OCI-LY1 (cell line): ENCODE measurements around the gene WEE1.

Experiments
- H2AFZ ChIP-seq: fragments of 200-600 bp; sonication (generic), shearing (Covaris generic); 2 replicates; pipeline ENCODE4 v1.6.0; 2014; ENCODE audit warnings: antibody characterized with exemption, mild to moderate bottlenecking, low read length
- H3F3A ChIP-seq: fragments of 200-600 bp; sonication (generic), shearing (Covaris generic); 2 replicates; pipeline ENCODE4 v1.6.0; 2014; ENCODE audit warnings: mild to moderate bottlenecking, antibody characterized with exemption, low read length, moderate library complexity; ENCODE audit not compliant: insufficient read depth
- H3K27ac ChIP-seq: fragments of 200-600 bp; sonication (generic); 2 replicates; pipeline ENCODE4 v1.5.1; 2014; ENCODE audit warnings: low read length, mixed run types, mild to moderate bottlenecking, low read depth; ENCODE audit not compliant: poor library complexity, severe bottlenecking
- H3K27me3 ChIP-seq: fragments of 200-600 bp; sonication (generic); 2 replicates; pipeline ENCODE4 v1.6.0; 2014; ENCODE audit warnings: antibody characterized with exemption, mild to moderate bottlenecking, low read length, moderate library complexity; ENCODE audit not compliant: insufficient read depth
- H3K36me3 ChIP-seq: fragments of 200-600 bp; sonication (generic); 2 replicates; pipeline ENCODE4 v1.6.1; 2014; ENCODE audit warnings: mild to moderate bottlenecking, antibody characterized with exemption, low read length, moderate library complexity, mixed read lengths; ENCODE audit not compliant: insufficient read depth
- H3K4me1 ChIP-seq: fragments of 200-600 bp; sonication (generic); 2 replicates; pipeline ENCODE4 v1.5.1; 2014; ENCODE audit warnings: mild to moderate bottlenecking, low read length, moderate library complexity; ENCODE audit not compliant: insufficient read depth, severe bottlenecking
- H3K4me2 ChIP-seq: fragments of 200-600 bp; sonication (generic), shearing (Covaris generic); 2 replicates; pipeline ENCODE4 v1.6.1; 2014; ENCODE audit warnings: low read length
- H3K4me3 ChIP-seq: fragments of 200-600 bp; sonication (generic); 2 replicates; pipeline ENCODE4 v1.5.1; 2014; ENCODE audit warnings: low read length, low read depth, mild to moderate bottlenecking, mixed read lengths; ENCODE audit not compliant: poor library complexity, severe bottlenecking
- H3K79me2 ChIP-seq: fragments of 200-600 bp; shearing (Covaris generic); 2 replicates; pipeline ENCODE4 v1.6.1; 2016; ENCODE audit warnings: mixed run types, low read length, mixed read lengths; ENCODE audit not compliant: insufficient read depth
- H3K9ac ChIP-seq: fragments of 200-600 bp; sonication (generic), shearing (Covaris generic); 2 replicates; pipeline ENCODE4 v1.6.1; 2014; ENCODE audit warnings: mild to moderate bottlenecking, low read length, mixed read lengths
- H3K9me2 ChIP-seq: fragments of 200-600 bp; sonication (generic), shearing (Covaris generic); 2 replicates; pipeline ENCODE4 v1.6.1; 2014; ENCODE audit warnings: low read depth, mild to moderate bottlenecking, low read length, mixed read lengths
- H3K9me3 ChIP-seq: fragments of 200-600 bp; shearing (Covaris generic); 2 replicates; pipeline ENCODE4 v1.6.1; 2014; ENCODE audit warnings: low read length, mixed read lengths
- H4K20me1 ChIP-seq: fragments of 200-600 bp; sonication (generic), shearing (Covaris generic); 2 replicates; pipeline ENCODE4 v1.6.0; 2016; ENCODE audit warnings: mild to moderate bottlenecking, low read length; ENCODE audit not compliant: insufficient read depth
- EZH2 ChIP-seq: fragments of 200-600 bp; sonication (generic), shearing (Covaris generic); IDR thresholded peaks from 2 replicates; pipeline ENCODE4 v1.8.0; 2017; ENCODE audit warnings: borderline replicate concordance, mixed run types, mild to moderate bottlenecking, antibody characterized with exemption, low read length, moderate library complexity, mixed read lengths
- TF ChIP-seq, protein P1 (sequence below): fragments of 200-600 bp; sonication (generic), shearing (Covaris generic); IDR thresholded peaks from 2 replicates; pipeline ENCODE4 v1.5.1; 2017; ENCODE audit warnings: mild to moderate bottlenecking, antibody characterized with exemption, low read length, moderate library complexity, mixed read lengths

The WEE1 gene

DNA sequence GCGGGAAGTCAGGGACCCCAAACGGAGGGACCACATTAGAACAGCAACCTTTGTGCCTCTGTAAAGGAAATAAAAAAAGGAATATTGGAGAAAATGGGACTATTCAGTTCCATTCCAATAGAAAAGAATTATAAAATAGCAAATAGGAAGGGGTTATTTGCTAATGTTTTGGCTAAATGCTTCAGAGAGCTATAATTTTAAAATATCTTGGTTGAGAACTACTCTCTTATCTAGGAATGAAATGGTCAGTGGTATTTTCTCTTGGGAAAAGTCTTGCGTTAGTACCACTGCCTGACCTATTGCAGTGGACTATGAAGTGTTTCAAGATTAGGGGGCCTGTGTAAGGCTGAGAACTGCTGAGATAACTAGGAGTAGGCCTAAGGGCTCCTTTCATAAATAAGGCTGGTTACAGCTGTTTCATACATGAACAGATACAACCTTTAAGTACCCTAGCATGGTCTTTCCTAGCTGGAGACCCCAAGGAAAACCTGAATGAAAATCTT, 6.9 kb upstream of the WEE1 start:
- no peak for TF ChIP-seq EZH2
- TF ChIP-seq, protein P1, sequence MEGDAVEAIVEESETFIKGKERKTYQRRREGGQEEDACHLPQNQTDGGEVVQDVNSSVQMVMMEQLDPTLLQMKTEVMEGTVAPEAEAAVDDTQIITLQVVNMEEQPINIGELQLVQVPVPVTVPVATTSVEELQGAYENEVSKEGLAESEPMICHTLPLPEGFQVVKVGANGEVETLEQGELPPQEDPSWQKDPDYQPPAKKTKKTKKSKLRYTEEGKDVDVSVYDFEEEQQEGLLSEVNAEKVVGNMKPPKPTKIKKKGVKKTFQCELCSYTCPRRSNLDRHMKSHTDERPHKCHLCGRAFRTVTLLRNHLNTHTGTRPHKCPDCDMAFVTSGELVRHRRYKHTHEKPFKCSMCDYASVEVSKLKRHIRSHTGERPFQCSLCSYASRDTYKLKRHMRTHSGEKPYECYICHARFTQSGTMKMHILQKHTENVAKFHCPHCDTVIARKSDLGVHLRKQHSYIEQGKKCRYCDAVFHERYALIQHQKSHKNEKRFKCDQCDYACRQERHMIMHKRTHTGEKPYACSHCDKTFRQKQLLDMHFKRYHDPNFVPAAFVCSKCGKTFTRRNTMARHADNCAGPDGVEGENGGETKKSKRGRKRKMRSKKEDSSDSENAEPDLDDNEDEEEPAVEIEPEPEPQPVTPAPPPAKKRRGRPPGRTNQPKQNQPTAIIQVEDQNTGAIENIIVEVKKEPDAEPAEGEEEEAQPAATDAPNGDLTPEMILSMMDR: no peak
- no peak overlapping the region for H3K9ac ChIP-seq
- H3K27ac ChIP-seq: no peak overlapping the region
- no peak overlapping the region for H2AFZ ChIP-seq
- H3K4me3 ChIP-seq: no peak overlapping the region
- H3K4me2 ChIP-seq: no peak overlapping the region
- no peaks in the 10 kb centered on the region for H3K36me3 ChIP-seq
- H3K9me2 ChIP-seq: no peaks in the 10 kb centered on the region
- no peaks in the 10 kb centered on the region for H3K79me2 ChIP-seq
- H4K20me1 ChIP-seq: no peaks in the 10 kb centered on the region
- peaks cover 14% of the 10 kb centered on the region for H3F3A ChIP-seq
- H3K27me3 ChIP-seq: no peaks in the 10 kb centered on the region
- H3K4me1 ChIP-seq: peaks cover 46% of the 10 kb centered on the region
- 0 out of 2 replicates have a peak, but pooled peaks cover 2% of the 10 kb centered on the region for H3K9me3 ChIP-seq

DNA sequence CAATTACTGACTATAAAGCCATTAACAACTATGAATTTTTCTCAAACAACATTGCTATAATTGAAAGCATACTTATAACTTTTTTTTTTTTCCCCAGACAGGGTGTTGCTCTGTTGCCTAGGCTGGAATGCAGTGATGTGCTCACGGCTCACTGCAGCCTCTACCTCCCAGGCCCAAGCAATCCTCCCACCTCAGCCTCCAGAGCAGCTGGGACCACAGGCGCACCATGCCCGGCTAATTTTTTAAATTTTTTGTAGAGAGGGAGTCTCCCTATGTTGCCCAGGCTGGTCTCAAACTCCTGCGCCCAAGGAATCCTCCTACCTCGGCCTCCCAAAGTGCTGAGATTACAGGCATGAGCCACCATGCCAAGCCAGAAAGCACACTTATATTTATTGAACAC, 6.1 kb upstream of the WEE1 start:
- Histone ChIP-seq H3K9me3 (no peaks in the 10 kb centered on the region), H3K36me3 (no peaks in the 10 kb centered on the region), H3K27me3 (no peaks in the 10 kb centered on the region), H3K9ac (no peak overlapping the region), H3K9me2 (no peaks in the 10 kb centered on the region), H3K4me2 (no peak overlapping the region), H4K20me1 (no peaks in the 10 kb centered on the region), H3K4me3 (no peak overlapping the region), H3K4me1 (peaks cover 54% of the 10 kb centered on the region), H3K27ac (no peak overlapping the region), H3F3A (peaks cover 14% of the 10 kb centered on the region), H3K79me2 (no peaks in the 10 kb centered on the region), H2AFZ (no peak overlapping the region)
- TF ChIP-seq, protein P1: no peak
- no peak for TF ChIP-seq EZH2

DNA sequence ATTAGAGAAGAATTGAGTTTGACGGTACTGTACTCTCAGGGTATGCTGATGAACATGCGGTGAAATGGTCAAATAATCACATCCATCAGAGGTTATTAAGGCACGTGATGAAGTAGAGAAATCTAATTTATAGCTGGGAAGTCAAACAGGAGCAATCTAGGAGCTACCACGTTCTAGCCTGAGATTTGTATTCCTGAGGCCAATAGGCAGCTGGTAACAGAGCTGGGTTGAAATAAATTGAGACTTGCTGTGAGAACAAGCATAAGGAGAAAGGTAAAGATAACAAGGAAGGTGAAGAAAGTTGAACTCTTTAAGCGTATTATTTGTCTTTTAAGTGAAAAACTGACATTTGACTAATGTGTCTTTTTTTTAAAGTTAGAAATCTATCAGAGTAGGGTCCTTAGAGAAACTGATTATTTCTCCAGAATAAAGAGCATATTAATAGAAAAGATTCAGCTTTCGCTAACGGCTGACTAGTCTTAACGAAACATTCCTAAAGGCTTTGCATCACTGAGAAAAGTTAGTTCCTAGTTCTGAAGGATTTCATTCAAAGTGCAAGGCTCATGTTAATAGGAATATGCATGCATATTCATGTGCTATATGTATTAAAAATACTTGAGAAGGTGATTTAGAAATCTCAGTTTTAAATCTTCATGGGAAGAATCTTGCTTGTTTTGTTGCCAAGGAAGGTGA, 5.2 kb upstream of the WEE1 start:
- Histone ChIP-seq H3K27ac (peak overlapping the region; percentile 94), H3K9me2 (no peaks in the 10 kb centered on the region), H3K4me2 (peak overlapping the region; percentile 45; the same call in 1 of the 2 replicates), H3K27me3 (no peaks in the 10 kb centered on the region), H4K20me1 (no peaks in the 10 kb centered on the region), H3K9me3 (no peaks in the 10 kb centered on the region), H3F3A (peaks cover 14% of the 10 kb centered on the region), H3K79me2 (no peaks in the 10 kb centered on the region), H3K4me3 (peak overlapping the region; percentile 27), H3K9ac (no peak overlapping the region; the same call in 1 of the 2 replicates), H2AFZ (no peak overlapping the region), H3K36me3 (no peaks in the 10 kb centered on the region), H3K4me1 (peaks cover 60% of the 10 kb centered on the region)
- TF ChIP-seq EZH2: no peak
- TF ChIP-seq, protein P1: no peak
